Calu3 (cell line): ENCODE measurements around the gene SCNN1A. TPM values are rescaled to one million over a fixed set of nuclear protein-coding genes. Genes with fewer than 3 reads are reported as not detected.

Source experiments
- BruUV-seq: library from RNA; stranded (reverse); fragments of 400-500 nt; replicated peaks from 2 replicates; lab custom pipeline; 2021; lab: Mats Ljungman, UMichigan
- CTCF ChIA-PET: fragments of 300-600 bp; sonication (Branson Sonifier 250); formaldehyde crosslinking; loops from one replicate; lab custom pipeline; 2022; ENCODE audit warnings: antibody characterized with exemption; lab: Charles Lee
- DNase-seq: peaks from one replicate; pipeline ENCODE4 v3.0.0; 2022
- H3K27ac Mint-ChIP-seq: one replicate; pipeline ENCODE4 v1.8.0; 2022; ENCODE audit warnings: mixed read lengths; ENCODE audit not compliant: unreplicated experiment
- H3K27me3 Mint-ChIP-seq: one replicate; pipeline ENCODE4 v1.8.0; 2022; ENCODE audit warnings: mixed read lengths; ENCODE audit not compliant: unreplicated experiment
- H3K36me3 Mint-ChIP-seq: one replicate; pipeline ENCODE4 v1.8.0; 2022; ENCODE audit warnings: mild to moderate bottlenecking, moderate library complexity, mixed read lengths; ENCODE audit not compliant: insufficient read depth, unreplicated experiment
- H3K4me1 Mint-ChIP-seq: one replicate; pipeline ENCODE4 v1.8.0; 2022; ENCODE audit warnings: mild to moderate bottlenecking, low read depth, mixed read lengths; ENCODE audit not compliant: unreplicated experiment
- H3K4me3 Mint-ChIP-seq: one replicate; pipeline ENCODE4 v1.8.0; 2022; ENCODE audit warnings: mild to moderate bottlenecking, low read depth, moderate library complexity, mixed read lengths; ENCODE audit not compliant: unreplicated experiment
- H3K9me3 Mint-ChIP-seq: one replicate; pipeline ENCODE4 v1.8.0; 2022; ENCODE audit warnings: low read depth, mixed read lengths; ENCODE audit not compliant: unreplicated experiment
- CTCF ChIP-seq: fragments of 200-600 bp; IDR thresholded peaks from one replicate; pipeline ENCODE4 v1.8.0; 2022; ENCODE audit warnings: antibody characterized with exemption; ENCODE audit not compliant: unreplicated experiment
- intact Hi-C: fragments of 100-400 bp; cut with micrococcal nuclease; formaldehyde crosslinking; loops from one replicate; pipeline ENCODE4 v1.10.0; 2022; ENCODE audit not compliant: unreplicated experiment
- total RNA-seq: library from RNA; stranded (reverse); gene quantifications from 2 replicates; pipeline ENCODE4 v1.2.3, GENCODE V29; 2022

Gene SCNN1A
- total RNA-seq, 1 experiment from 2014 or later: 53.5 TPM

GRCh38 chr12:6390084-6390799 is 14.9 kb upstream of the SCNN1A start:
- peaks cover 27% of the 10 kb centered on the region for H3K4me1 Mint-ChIP-seq
- TF ChIP-seq CTCF: no peak
- H3K9me3 Mint-ChIP-seq: no peaks in the 10 kb centered on the region
- intact Hi-C loops: no loop called here
- no TSS peak for BruUV-seq
- no peak for DNase-seq
- H3K4me3 Mint-ChIP-seq: no peak overlapping the region
- H3K27me3 Mint-ChIP-seq: no peaks in the 10 kb centered on the region
- CTCF ChIA-PET: interaction anchor here (0.6 kb wide), 1 partner anchor 39 kb away, joined by 3 read pairs; no protein-coding TSS in a partner anchor
- peak overlapping the region; percentile 6 for H3K27ac Mint-ChIP-seq
- H3K36me3 Mint-ChIP-seq: peaks cover 84% of the 10 kb centered on the region

- H3K36me3 Mint-ChIP-seq: peaks cover 90% of the 10 kb centered on the region
- DNase-seq: no peak
- H3K27me3 Mint-ChIP-seq: no peaks in the 10 kb centered on the region
- intact Hi-C loops: no loop called here
- H3K4me3 Mint-ChIP-seq: no peak overlapping the region
- TF ChIP-seq CTCF: no peak
- CTCF ChIA-PET: no interaction called here
- H3K4me1 Mint-ChIP-seq: peaks cover 40% of the 10 kb centered on the region
- no TSS peak for BruUV-seq
- H3K9me3 Mint-ChIP-seq: no peaks in the 10 kb centered on the region
- peak overlapping the region; percentile 20 for H3K27ac Mint-ChIP-seq
Observed at GRCh38 chr12:6387541-6387940, 12.2 kb upstream of the SCNN1A start.

GRCh38 chr12:6386491-6386890 is 11.1 kb upstream of the SCNN1A start:
- Mint-ChIP-seq H3K27ac (no peak overlapping the region), H3K4me3 (peak overlapping the region; percentile 93), H3K4me1 (peaks cover 38% of the 10 kb centered on the region), H3K36me3 (peaks cover 81% of the 10 kb centered on the region), H3K9me3 (no peaks in the 10 kb centered on the region), H3K27me3 (no peaks in the 10 kb centered on the region)
- no peak for TF ChIP-seq CTCF
- intact Hi-C loops: no loop called here
- BruUV-seq: no TSS peak
- CTCF ChIA-PET: no interaction called here
- DNase-seq: no peak

- peaks cover 34% of the 10 kb centered on the region for H3K4me1 Mint-ChIP-seq
- CTCF ChIA-PET: no interaction called here
- intact Hi-C loops: no loop called here
- peaks cover 77% of the 10 kb centered on the region for H3K36me3 Mint-ChIP-seq
- no peaks in the 10 kb centered on the region for H3K27me3 Mint-ChIP-seq
- no peak for DNase-seq
- no TSS peak for BruUV-seq
- no peak overlapping the region for H3K27ac Mint-ChIP-seq
- H3K4me3 Mint-ChIP-seq: peak overlapping the region; percentile 93
- no peaks in the 10 kb centered on the region for H3K9me3 Mint-ChIP-seq
- no peak for TF ChIP-seq CTCF
Observed at GRCh38 chr12:6386038-6386437, 10.7 kb upstream of the SCNN1A start.
